Omental fat pad (tissue), 4 donors: Measurements from ENCODE around the gene USP16. TPM values are rescaled to one million over a fixed set of nuclear protein-coding genes. Genes with fewer than 3 reads are reported as not detected.

Source experiments
- ATAC-seq: fragments of 150-250 bp; one replicate; pipeline ENCODE4 v1.9.1; 2016; ENCODE audit warnings: mild to moderate bottlenecking, moderate library complexity; ENCODE audit not compliant: low FRiP score
- DNase-seq: peaks from one replicate; pipeline ENCODE4 v3.0.0-alpha.2; 2019; ENCODE audit warnings: low spot score
- total RNA-seq, 4 donors: library from RNA; depleted of rRNA; stranded (reverse); fragments of >200 nt; gene quantifications; one replicate each; pipeline ENCODE4 v1.1.0, GENCODE V29; 2016
- TF ChIP-seq, protein P1 (sequence below), 3 donors: fragments of 450-650 bp; IDR thresholded peaks; one replicate each; pipeline ENCODE4 v1.5.1; 2016 to 2017; ENCODE audit warnings: antibody characterized with exemption in 3 of 3, mild to moderate bottlenecking in 3 of 3, moderate library complexity in 2 of 3

The USP16 gene
- total RNA-seq, 4 donors from 2014 or later = 36.2 to 46.2 (median 39.5) TPM

DNA sequence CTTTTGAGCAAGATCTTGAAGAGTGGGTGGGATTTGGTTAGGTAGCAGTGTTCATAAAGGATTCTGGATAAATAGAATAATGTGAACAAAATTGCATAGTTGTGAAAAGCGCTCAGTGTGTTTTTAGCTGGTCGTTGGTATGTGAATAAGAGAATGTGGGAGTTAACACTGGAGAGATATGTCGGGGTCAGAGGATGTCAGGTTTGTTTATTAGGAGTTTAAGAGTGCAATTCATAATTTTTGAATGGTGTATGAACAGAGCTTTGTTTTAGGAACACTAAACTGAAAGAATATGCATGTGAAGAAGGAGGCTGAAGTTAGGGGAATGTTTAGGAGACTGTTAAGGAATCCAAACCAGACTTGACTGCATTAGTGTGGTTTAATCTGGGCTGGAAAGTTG, 9.4 kb downstream of the USP16 start:
- ATAC-seq = no peak

DNA sequence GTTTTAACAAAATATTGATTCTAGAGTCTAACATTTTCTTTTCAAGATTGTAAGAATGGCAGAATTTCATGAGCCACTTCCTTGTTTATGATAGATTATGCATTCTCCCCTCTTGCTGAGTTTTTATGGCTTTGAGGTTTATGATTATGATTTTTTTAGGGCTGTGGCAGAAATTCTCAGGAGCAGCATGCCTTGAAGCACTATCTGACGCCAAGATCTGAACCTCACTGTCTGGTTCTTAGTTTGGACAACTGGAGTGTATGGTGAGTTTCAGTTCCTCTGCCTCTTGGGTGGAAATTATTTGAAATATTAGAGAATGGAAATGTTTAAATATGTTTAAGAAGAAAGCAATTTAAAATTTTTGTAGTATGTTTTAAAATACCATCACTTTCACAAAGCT, 10.2 kb downstream of the USP16 start:
- DNase-seq = no peak
- TF ChIP-seq, protein P1, sequence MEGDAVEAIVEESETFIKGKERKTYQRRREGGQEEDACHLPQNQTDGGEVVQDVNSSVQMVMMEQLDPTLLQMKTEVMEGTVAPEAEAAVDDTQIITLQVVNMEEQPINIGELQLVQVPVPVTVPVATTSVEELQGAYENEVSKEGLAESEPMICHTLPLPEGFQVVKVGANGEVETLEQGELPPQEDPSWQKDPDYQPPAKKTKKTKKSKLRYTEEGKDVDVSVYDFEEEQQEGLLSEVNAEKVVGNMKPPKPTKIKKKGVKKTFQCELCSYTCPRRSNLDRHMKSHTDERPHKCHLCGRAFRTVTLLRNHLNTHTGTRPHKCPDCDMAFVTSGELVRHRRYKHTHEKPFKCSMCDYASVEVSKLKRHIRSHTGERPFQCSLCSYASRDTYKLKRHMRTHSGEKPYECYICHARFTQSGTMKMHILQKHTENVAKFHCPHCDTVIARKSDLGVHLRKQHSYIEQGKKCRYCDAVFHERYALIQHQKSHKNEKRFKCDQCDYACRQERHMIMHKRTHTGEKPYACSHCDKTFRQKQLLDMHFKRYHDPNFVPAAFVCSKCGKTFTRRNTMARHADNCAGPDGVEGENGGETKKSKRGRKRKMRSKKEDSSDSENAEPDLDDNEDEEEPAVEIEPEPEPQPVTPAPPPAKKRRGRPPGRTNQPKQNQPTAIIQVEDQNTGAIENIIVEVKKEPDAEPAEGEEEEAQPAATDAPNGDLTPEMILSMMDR (IDR thresholded peaks at IDR 0.05) = no peak
- ATAC-seq = no peak

More for the DNA sequence above, 9.4 kb downstream of the USP16 start:
- no peak for DNase-seq
- TF ChIP-seq, protein P1 (IDR thresholded peaks at IDR 0.05) = no peak

DNA sequence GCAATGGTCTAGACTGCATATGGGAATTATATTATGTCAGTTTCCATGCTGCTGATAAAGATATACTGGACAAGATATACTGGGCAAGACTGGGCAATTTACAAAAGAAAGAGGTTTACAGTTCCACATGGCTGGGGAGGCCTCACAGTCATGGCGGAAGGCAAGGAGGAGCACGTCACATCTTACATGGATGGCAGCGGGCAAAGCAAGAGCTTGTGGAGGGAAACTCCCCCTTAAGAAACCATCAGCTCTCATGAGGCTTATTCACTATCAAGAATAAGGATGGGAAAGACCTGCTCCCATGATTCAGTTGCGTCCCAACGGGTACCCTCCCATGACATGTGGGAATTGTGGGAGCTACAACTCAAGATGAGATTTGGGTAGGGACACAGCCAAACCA, 27.8 kb downstream of the USP16 start:
- ATAC-seq (no peak), DNase-seq (no peak)
- TF ChIP-seq, protein P1 (IDR thresholded peaks at IDR 0.05) = no peak

DNA sequence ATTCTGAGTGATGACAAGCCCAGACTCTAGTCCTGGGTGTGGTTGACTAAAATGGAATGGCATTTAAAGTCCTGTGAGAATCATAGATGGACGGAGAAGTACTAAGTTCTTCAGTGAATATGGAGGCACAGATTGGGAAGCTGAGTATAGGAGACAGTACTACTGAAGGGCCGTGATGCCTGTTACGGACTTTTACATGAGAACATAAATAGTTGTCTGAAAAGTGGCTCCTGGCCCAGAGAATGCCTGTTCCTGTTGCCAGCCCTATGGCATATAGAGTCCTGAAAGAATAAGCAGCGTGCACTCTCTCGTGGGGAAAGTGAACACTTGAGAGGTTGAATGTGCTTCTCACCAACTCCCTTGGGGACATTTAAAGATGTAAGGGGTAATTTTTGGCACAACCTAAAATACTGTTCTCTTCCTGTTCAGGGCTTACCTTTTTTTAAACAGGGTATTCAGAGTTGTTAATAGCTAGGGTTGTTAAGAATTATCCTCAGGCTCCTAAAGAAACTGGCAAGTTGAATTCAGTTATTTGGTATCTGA, 28.6 kb downstream of the USP16 start:
- ATAC-seq (no peak), DNase-seq (no peak)
- TF ChIP-seq, protein P1 (IDR thresholded peaks at IDR 0.05) = no peak

DNA sequence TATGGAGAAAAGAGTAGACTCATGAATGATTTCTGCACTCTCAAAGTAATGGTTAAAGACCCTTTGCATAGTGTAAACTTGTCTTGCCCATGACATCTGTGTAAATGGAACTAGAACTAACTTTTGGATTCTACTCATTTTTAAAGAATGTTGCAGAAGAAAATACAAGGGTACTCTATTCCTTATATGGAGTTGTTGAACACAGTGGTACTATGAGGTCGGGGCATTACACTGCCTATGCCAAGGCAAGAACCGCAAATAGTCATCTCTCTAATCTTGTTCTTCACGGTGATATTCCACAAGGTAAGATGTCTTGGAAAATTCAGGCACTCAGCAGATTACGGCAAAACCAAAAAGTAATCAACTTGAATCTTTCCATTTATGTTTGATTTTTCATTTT, 29.2 kb downstream of the USP16 start:
- DNase-seq (no peak), ATAC-seq (no peak)
- TF ChIP-seq, protein P1 (IDR thresholded peaks at IDR 0.05) = no peak

DNA sequence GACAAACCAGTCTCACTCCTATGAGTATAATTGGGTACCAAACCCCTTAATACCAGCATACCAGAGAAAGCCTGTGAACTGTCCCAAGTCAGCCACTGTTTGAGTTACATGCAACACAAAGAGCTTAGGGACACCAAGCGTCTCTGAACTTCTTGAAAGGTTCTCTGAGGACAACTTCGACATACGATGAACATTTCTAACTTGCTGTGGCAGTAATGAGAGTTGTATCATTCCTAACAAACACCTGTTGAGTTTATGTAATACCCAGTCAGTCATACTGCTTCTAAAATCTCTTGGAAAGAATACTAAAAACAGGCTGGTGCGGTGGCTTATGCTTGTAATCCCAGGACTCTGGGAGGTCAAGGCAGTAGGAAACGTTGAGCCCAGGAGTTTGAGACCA, 30.6 kb downstream of the USP16 start:
- no peak for ATAC-seq
- TF ChIP-seq, protein P1 (IDR thresholded peaks at IDR 0.05) = no peak
- no peak for DNase-seq

DNA sequence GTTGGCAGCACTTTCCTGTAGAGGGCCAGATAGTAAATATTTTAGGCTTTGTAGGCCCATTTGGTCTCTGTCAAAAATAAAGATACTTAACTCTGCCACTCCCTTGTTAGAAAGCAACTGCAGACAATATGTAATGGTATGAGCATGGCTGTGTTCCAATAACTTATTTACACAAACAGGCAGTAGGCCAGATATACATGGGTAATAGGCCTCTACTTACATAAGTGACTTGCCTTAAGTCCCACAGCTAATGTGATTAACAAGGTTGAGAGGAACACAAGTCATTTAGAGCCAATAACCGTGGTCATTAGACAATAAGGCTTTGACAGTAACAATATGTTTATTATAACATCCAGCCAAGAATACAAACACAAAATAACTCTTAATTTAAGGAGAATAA, 31.5 kb downstream of the USP16 start:
- DNase-seq (no peak), ATAC-seq (no peak)
- TF ChIP-seq, protein P1 (IDR thresholded peaks at IDR 0.05) = no peak
